Measurements from ENCODE around the gene CXCL12.
A peak's percentile ranks its signal among the peaks of the same experiment; 100 is the strongest.

Gene CXCL12

GRCh38 chr10:44385026-44385695 is at the start of gene CXCL12:
Gene CXCL12 (minus strand): TSS chr10:44385097. CDS start chr10:44385005, 92 bp downstream.
- peak; percentile 82 for DNase-seq (ENCODE audit: low spot score)

DNA sequence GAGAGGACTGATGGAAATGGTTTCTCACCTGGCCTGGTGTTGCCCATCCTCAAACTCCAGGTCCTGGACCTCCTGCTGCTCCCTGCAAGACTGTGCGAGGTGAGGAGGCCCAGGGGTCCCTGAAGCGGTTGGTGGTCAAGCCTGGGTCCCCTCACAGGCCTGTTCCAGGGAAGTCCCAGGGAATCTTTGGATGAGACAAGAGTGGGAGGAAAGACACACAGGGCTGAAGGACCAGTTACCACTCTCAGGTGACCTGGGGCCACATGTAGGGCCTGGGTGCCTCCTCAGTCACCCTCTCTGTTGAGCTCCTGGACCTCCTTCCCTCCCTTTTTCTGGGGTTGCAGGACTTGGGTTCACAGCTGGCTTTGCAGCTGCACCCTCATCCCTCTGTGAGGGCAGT is 42.6 kb upstream of the CXCL12 start:
- no peak for DNase-seq (ENCODE audit: low spot score)

GRCh38 chr10:44427037-44427436 is 42.1 kb upstream of the CXCL12 start:
- DNase-seq (ENCODE audit: low spot score) = no peak

GRCh38 chr10:44426247-44427034 is 41.5 kb upstream of the CXCL12 start:
- DNase-seq (ENCODE audit: low spot score) = no peak

GRCh38 chr10:44425466-44425865 is 40.6 kb upstream of the CXCL12 start:
- DNase-seq (ENCODE audit: low spot score) = no peak

DNA sequence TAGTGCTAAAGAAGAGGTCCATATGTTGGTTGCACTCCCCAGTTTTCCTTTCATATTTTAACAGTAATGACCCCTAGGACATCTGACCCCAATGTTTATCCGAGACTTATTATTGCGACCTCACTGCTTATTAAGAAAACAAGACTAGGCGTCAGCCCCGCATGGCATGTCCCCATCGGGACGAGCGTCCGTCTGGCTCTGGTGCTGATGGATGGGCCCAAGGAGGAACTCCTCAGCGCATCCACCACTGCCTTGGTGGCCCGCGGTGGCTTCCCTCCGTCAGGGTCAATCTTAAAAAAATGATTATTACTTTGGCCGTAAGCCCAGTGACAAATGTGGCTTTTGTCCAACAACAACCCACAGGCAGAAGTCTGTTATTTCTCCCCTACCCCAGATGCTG is 40.1 kb upstream of the CXCL12 start:
- peak; percentile 2 for DNase-seq (ENCODE audit: low spot score)

GRCh38 chr10:44424298-44424697 is 39.4 kb upstream of the CXCL12 start:
- peak; percentile 1 for DNase-seq (ENCODE audit: low spot score)

DNA sequence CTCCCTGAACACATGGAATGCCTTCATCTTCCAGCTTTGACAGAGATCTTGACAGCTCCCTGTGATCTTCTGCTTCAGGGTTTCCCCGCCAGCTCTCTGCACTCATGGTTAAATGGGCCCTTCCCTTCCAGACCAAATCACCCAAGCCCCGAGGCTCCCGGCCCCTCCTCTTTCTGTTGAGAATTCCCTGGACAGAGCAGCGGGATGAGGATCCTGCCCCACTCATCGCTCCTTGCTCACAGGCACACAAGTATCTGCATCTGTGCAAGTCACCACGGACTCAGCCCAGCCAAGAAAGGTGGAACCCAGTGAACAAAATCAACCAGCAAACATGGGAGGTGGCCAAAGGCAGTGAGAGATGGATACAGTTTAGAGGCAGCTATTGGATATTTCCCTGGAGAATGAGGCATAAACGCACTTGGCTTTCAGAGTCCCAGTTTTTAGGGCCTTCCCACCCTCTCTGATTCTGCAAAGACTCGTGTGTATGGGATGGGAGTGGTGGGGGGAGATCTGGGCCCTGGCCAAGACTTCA is 37.7 kb upstream of the CXCL12 start:
- peak; percentile 10 for DNase-seq (ENCODE audit: low spot score)

DNA sequence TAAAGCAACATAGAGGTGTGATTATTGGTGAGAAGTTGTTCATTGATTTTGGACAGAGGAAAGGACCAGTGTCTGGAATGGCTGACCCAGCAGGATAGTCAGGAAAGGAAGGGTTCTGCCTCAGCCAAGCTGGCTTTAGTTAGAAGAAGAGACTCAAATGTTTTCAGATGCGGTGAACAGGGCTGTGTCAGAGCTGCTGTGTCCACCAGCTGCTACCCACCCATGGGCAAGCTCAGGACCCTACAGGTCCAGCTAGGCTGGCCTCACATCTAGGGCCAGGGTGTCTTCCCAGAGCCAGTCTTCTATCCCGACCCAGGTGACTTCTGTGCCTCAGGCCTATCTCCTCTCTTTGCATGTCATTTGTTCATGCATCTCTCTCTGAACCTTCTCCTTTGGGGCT is 37.3 kb upstream of the CXCL12 start:
- peak; percentile 2 for DNase-seq (ENCODE audit: low spot score)

DNA sequence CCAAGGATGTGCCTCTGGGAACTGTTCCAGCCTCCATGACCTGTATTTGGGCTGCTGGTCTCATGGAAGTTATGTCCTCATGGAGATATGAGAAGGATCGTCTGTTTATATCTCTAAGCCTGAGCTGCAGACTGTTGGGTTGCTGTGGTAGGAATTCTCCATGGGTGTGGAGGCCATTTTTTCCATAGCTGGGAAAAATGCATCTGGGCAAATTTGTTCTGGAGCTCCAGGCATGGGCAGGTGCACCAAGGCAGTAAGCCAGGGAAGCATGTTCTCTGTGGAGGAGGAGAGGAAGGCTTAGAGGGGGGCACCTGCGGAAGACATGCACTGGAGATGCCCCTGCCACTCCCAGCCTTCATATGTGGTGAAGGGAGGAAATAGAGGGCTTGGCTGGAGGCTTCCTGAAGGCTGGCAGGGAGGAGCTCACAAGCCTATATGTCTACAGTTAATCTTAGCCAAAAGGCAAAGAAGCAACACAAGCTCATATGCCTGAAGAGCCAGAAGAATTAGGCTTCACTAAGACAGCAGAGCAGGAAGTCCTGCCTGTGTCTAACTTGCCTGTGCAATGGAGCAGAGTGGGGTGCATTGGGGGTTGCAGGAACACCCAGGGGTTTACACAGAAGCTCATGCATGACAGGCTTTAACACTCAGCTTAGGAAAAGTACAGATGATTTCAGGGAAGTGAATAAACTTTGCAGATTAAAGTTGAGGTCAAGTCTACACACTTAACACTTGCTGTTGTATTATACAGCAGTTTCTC is 35.1 kb upstream of the CXCL12 start:
- no peak for DNase-seq (ENCODE audit: low spot score)

- DNase-seq (ENCODE audit: low spot score) = no peak
Observed at GRCh38 chr10:44418637-44419036, 33.7 kb upstream of the CXCL12 start.

DNA sequence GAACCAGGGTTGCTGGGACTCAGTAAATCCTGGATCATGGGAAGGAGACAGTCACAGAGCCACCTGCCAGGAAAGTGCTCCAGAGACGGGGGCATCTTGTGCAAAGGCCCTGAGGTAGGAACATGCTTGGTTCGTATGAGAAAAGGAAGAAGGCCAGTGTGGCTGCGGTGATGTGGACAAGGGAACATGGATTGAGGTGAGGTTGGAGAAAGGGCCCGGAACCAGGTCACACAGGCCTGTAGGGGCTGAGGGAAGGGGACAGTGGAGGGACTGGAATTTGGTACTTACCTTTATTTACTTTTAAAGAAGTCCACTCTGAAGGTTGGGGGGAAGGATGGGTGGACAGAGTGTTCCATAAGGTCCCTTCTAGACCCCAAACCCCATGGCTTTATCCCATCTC is 32.9 kb upstream of the CXCL12 start:
- no peak for DNase-seq (ENCODE audit: low spot score)

GRCh38 chr10:44416936-44417335 is 32.0 kb upstream of the CXCL12 start:
- no peak for DNase-seq (ENCODE audit: low spot score)

DNA sequence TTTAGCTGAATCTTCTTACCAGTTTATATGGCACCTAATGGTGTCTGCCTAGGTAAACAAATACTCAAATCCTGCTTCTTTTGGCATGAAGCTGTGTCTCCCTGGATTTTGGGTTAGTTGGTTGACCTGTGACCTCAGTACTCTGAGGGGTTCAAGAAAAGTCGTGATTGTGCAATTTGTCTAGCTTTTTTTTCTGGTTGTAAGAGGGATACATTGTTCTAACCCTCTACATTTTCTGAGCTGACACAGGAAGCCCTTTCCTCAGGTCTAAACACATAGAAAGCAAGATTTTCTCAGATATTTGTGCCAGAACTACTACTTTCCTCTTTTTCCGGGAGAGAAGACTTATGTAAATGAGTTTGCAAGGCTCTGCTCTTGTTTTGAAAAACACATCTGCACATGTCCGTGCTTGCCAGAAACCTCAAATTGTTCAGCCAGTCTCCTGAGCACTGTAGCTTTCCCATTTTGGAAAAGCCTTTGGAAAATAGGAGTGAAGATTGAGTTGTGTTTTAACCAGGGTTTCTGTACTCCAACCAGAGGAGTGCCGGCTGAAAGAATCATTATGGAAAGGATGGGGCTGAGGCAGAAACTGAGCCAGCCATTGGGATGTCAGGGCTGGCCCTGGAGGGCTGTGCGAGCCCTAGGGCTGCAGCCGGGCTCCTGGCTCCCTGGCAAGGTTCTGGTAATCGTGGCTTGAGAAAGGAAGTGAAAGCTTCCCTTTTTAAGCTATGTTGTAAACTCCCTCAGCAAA is 31.3 kb upstream of the CXCL12 start:
- DNase-seq (ENCODE audit: low spot score) = peak; percentile 48

DNA sequence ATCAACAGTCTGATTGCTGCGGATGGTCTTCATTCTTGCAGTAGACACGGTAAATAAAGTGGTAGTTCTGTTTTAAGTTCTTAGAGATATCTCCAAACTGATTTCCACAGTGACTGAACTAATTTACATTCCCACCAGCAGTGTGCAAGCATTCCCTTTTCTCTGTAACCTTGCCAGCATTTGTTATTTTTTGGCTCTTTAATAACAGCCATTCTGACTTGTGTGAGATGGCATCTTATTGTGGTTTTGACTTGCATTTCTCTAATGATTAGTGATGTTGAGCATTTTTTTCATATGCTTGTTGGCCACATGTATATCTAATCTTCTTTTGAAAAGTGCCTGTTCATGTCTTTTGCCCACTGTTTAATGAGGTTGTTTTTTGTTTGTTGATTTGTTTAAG is 30.2 kb upstream of the CXCL12 start:
- no peak for DNase-seq (ENCODE audit: low spot score)

DNA sequence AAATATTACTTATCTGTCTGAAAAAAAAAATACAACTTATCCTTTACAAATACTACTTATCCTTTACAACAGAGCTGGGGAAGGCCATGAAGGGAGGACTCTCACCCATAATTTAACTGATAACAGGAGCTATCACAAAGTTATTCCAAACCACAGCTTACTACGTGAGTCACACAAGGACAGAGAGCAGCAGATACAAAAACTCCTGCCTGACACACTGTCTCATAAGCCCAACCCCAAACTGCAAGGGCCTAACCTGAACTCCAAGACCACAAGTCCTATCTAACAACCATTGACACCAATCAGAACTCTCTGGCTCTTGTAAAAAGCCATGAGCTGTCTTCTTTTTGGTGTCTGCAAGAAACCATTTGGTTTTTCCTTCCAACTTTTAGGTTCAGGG is 28.5 kb upstream of the CXCL12 start:
- DNase-seq (ENCODE audit: low spot score) = no peak

DNA sequence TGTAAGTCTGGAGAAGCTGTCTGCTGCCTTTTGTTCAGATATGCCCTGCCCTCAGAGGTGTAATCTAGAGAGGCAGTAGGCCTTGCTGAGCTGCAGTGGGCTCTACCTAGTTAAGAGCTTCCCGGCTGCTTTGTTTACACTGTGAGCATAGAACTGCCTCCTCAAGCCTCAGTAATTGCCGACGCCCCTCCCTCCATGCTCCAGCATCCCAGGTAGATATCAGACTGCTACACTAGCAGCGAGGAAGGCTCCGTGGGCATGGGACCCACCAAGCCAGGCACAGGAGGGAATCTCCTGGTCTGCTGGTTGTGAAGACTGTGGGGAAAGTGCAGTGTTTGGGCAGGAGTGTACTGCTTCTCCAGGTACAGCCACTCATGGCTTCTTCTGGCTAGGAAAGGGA is 26.4 kb upstream of the CXCL12 start:
- DNase-seq (ENCODE audit: low spot score) = no peak

- DNase-seq (ENCODE audit: low spot score) = no peak
Observed at GRCh38 chr10:44404741-44405437, 20.0 kb upstream of the CXCL12 start.

- no peak for DNase-seq (ENCODE audit: low spot score)
Observed at GRCh38 chr10:44402465-44403195, 17.7 kb upstream of the CXCL12 start.

DNA sequence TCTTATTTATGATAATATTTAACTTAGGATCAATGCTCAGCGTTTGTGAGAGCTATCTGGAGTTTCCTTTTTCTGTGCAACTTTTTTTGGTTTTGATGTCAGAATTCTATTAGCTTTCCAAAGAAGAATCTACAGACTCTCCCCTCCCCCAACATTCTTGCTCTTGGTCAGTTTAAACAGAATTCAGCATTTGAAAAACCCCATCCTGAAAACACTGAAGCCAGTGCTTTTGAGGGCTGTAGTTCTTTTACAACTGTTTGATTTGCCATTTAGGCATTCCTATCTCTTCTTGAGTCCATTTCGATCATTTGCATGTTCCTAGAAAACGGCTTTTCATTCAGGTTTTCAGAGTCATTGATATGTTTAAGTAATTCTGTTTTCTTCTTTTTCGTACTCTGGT is 15.6 kb upstream of the CXCL12 start:
- no peak for DNase-seq (ENCODE audit: low spot score)
